HG03066 (cell line): ENCODE data around the gene OSTN.
"Not testable (repeated sequence)": the region's sequence is repeated elsewhere in the genome, so short reads cannot be mapped to it uniquely, and the experiment has no call there.

Experiments used
- ATAC-seq: cut with Tn5 transposase; IDR thresholded peaks from one replicate; pipeline ENCODE4 v1.9.1; 2021; ENCODE audit warnings: low read depth; ENCODE audit not compliant: unreplicated experiment

Gene OSTN

GRCh38 chr3:191198932-191199331 is at the start of gene OSTN:
OSTN (plus strand) TSS chr3:191199241; CDS start chr3:191212533, 13,292 bp downstream.
- no peak for ATAC-seq

GRCh38 chr3:191151653-191152052 is 47.4 kb upstream of the OSTN start:
- ATAC-seq = no peak

- ATAC-seq = no peak
Measured at GRCh38 chr3:191154827-191155226, 44.2 kb upstream of the OSTN start.

- no peak for ATAC-seq
Measured at GRCh38 chr3:191158247-191158646, 40.8 kb upstream of the OSTN start.

DNA sequence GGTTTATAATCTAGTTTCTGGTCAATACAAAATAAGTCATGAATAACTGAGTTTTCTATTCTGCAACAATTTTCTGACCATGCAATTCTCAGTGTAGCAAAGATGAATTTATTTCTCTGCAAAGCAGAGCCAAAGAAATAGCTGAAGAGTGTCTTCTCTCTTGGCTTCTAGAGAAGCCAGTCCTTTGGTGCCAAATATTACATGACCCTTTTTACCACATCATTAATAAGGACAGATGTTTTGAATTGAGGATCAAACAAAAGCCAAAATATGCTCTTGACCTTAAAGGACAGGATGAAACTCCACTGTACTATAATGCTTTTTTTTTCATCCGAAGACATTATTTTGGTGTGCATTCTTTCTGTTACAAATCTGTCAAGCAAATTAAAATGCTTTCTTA is 40.2 kb upstream of the OSTN start:
- ATAC-seq = no peak

DNA sequence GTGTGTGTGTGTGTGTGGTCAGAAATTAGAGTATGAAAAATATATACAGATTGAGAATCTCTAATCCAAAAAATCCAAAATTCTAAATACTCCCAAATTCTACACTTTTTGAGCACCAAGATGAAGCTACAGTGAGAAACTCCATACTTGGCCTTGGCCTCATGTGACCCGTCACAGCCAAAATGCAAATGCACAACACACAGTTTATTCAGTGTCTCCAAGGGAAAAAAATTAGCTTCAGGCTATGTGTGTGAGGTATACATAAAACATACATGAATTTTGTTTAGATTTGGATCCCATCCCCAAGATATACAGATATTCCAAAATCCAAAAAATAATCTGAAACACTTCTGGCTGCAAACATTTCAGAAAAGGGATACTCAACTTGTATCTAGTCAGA is 33.2 kb upstream of the OSTN start:
- no peak for ATAC-seq

DNA sequence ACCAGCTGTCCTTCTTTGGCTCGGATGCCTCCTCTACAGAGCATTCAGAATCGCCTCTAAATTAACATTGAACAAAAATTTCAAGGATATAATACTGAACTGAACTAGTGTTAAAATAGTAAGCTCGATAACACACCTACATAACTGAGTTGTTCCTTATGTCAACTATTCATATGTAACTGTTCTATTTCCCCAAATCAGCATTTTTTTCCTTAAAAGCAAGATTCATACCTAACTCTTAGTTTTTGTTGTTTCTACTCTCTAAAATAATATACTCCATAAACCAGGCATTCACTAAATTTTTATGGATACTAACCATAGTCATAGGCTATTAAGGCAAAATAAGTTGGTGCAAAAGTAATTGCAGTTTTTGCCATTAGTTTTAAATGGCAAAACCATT is 32.7 kb upstream of the OSTN start:
- ATAC-seq = no peak

GRCh38 chr3:191169566-191169965 is 29.5 kb upstream of the OSTN start:
- no peak for ATAC-seq

GRCh38 chr3:191170097-191170496 is 28.9 kb upstream of the OSTN start:
- ATAC-seq = no peak

GRCh38 chr3:191175102-191175501 is 23.9 kb upstream of the OSTN start:
- ATAC-seq = no peak

DNA sequence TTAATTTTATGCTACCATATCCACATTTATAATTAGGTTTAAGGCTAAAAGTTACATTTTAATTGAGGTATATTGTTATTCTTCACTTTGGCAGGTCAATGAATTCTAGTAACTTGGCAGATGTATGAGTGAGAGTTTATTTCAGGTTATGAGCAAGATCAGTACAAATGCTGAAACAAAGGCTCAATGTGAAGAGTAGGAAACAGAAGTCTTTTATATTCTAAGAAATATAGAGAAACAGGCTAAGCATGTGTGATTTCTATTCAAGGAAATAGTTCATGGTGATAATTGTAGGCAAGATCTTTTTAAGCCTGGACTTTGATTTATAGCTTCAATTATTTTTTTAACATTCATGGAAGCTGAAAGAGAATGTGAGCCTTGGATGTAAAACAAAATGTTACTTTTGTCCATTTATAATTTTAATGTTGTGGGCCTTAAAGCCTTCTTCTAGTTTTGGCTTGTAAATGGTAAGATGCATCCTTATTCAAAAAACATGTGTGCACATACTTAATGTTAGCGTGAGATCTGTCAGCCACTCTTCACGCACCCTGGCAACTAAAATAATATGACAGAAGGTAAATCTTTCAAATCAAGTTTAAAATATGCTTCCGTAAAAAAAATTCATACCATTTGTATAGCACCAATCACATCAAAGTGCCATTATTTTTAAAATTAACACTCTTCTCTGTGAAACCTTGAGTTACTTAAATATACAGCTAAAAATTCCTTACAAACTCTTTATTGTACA is 22.8 kb upstream of the OSTN start:
- no peak for ATAC-seq

DNA sequence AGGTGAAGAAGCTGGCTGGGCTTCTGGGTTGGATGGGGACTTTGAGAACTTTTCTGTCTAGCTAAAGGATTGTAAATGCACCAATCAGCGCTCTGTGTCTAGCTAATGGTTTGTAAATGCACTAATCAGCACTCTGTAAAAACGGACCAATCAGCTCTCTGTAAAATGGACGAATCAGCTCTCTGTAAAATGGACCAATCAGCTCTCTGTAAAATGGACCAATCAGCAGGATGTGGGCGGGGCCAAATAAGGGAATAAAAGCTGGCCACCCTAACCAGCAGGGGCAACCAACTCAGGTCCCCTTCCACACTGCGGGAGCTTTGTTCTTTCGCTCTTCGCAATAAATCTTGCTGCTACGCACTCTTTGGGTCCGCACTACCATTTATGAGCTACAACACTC is 13.7 kb upstream of the OSTN start:
- not testable (repeated sequence) for ATAC-seq

GRCh38 chr3:191188246-191188645 is 10.8 kb upstream of the OSTN start:
- not testable (repeated sequence) for ATAC-seq

- ATAC-seq = not testable (repeated sequence)
Measured at GRCh38 chr3:191192270-191192669, 6.8 kb upstream of the OSTN start.

DNA sequence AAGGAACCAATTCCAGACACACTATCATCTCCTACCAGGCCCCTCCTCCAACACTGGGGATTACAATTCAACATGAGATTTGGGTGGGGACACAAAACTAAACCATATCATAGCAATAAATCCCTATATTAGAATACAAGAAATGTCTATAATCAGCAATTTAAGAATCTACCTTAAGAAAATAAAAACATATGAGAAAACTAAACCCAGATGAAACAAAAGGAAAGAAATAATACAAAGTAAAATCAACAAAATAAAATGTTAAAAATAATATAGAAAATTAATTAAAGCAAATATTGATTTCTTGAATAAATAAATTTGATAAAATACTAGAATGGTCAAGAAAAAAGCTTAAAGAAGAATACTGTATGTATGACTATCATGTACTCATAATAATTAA is 6.1 kb upstream of the OSTN start:
- ATAC-seq = no peak

DNA sequence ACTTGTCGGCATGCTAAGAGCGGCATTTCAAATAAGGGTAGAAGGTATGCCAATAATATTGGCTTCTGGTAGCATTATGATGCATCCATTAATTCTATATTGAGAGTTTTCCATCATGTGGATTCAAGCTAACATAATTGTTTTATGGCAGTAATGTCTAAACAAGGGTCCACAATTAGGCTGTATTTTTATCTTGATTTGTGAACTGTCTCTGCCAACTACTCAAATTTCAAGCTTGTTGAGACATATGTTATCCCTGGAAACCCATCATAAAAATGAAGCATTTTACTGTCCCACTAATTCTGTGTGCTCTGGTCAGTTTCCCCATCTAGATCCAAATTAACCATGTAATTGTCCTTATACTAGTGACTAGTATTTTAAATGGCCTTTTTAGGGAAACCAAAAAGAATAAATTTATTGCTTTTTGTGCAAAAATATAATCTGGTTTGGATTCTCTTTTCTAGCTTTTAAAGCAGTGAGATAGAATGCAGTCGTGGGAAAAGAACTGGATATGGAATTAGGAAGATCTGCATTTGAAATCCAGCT is 1.2 kb upstream of the OSTN start:
- ATAC-seq = no peak

DNA sequence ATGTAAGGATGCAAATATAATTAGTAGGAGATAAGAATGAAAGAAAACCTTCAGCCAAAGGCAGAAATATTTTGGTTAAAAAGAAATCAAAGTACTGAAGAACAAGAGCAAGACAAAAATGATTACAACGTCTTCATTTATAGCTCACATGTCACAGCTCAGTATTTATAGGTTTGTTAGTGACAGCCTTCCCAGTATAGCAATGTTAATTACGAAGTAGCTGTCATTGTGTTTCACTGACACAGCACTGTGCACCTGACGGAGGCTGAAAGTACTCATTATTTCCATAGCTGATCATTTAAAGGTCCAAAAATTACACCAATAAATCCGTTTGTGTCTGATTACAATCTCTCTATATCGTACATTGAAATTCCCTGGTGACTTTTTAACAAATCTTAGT is 561 bp upstream of the OSTN start:
- ATAC-seq = no peak

DNA sequence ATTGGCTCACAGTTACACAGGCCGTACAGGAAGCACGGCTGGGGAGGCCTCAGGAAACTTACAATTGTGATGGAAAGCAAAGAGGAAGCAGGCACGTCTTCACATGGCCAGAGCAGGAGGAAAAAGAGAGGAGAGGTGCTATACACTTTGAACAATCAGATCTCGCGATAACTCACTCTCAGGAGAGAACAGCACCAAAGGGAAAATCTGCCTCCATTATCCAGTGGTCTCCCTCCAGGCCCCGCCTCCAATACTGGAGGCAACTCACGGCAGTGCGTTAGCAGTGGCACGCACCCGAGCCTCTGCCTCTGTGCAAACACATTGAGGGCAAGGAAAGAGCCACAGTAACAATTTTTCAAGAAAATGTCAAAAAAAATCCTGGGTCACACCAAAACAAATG is 11.0 kb downstream of the OSTN start:
- ATAC-seq = no peak

DNA sequence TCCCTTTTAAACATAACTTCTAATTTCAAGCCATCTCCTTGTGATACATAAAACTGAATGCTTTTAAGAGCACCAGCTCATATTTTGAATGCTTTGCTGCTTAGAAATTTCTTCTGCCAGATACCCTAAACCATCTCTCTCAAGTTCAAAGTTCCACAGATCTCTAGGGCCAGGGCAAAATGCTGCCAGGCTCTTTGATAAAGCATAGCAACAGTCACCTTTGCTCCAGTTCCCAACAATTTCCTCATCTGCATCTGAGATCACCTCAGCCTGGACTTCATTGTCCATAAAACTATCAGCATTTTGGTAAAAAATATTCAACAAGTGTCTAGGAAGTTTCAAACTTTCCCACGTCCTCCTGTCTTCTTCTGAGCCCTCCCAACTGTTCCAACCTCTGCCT is 17.5 kb downstream of the OSTN start:
- ATAC-seq = no peak

DNA sequence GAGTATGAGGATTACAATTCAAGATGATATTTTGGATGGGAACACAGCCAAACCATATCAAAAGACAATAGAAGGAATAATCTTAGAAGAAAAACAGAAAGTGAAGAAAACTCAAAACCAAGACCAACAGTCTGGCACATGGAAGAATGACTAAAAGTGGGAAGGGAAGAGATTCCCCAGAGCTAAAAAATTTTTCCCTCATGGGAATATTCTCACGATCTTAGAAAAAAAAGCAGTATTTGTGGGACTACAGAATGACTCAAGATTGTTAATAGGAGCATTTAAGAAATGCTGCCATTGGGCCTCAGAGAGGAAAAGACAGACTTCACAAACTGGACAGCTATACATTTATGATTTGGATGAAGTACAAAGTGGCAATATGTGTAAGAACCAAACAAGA is 18.3 kb downstream of the OSTN start:
- no peak for ATAC-seq

GRCh38 chr3:191220908-191221307 is 21.9 kb downstream of the OSTN start:
- ATAC-seq = no peak

GRCh38 chr3:191221638-191222037 is 22.6 kb downstream of the OSTN start:
- ATAC-seq = no peak

- ATAC-seq = no peak
Measured at GRCh38 chr3:191227541-191227940, 28.5 kb downstream of the OSTN start.
